Mammary epithelial cell (primary cell): Measurements from ENCODE around the gene RBM20.

Experiments
- EZH2 ChIP-seq: IDR thresholded peaks from 2 replicates; pipeline ENCODE4 v1.6.1; 2012; ENCODE audit warnings: low read length, inconsistent platforms, borderline replicate concordance
- TF ChIP-seq, protein P1 (sequence below), 2 donors: IDR thresholded peaks in 1 of 2; conservative IDR thresholded peaks in 1 of 2; 2 replicates each; pipeline ENCODE4 v1.5.1; 2011 to 2012; ENCODE audit warnings: inconsistent platforms in 2 of 2, low read length in 2 of 2, mild to moderate bottlenecking in 2 of 2, control low read depth in 1 of 2, low read depth in 1 of 2; ENCODE audit not compliant: insufficient read depth in 1 of 2; ENCODE audit errors: extremely low read depth in 1 of 2

DNA sequence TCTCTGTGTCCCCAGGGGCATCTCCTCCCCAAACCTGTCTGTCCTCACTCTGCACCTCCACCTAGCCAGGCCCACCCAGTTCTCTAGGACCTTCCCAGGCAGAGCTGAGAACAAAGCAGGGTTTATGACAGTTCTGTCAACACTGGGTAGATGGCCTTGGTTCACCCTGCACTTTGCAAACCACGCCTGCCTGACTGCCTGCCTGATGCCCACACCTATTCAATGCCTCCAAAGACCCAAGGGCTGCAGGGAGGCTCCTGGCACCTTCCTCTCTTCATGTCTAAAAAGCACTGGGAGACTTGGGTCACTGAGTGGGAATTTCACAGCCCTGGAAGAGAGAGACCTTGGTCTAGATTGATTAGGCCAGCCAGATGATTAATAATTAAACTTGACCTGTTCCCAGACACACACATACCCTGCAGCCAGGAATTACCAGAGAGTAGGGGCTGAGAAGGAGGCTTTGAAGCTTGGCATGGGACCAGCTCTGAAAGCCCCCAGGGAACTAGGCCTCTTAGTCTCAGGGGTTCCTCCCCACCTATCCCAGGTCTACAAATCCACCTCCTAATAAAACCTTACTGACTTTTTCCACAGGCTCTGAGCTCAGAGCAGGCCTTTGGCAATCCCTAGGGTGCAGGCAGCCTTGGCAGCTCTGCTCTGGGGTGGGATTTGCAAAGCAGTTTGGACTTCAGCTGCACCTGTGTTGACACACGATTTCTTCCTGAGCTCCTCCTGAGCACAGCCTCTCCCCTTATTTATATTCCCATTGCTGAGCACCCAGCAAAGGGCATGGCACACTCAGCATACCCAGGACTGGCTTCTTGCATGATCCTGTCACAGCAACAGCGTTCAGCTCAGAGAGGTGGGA, 201.9 kb downstream of the RBM20 start:
- TF ChIP-seq, protein P1, sequence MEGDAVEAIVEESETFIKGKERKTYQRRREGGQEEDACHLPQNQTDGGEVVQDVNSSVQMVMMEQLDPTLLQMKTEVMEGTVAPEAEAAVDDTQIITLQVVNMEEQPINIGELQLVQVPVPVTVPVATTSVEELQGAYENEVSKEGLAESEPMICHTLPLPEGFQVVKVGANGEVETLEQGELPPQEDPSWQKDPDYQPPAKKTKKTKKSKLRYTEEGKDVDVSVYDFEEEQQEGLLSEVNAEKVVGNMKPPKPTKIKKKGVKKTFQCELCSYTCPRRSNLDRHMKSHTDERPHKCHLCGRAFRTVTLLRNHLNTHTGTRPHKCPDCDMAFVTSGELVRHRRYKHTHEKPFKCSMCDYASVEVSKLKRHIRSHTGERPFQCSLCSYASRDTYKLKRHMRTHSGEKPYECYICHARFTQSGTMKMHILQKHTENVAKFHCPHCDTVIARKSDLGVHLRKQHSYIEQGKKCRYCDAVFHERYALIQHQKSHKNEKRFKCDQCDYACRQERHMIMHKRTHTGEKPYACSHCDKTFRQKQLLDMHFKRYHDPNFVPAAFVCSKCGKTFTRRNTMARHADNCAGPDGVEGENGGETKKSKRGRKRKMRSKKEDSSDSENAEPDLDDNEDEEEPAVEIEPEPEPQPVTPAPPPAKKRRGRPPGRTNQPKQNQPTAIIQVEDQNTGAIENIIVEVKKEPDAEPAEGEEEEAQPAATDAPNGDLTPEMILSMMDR (conservative IDR thresholded peaks at IDR 0.05 in 1 of 2, IDR thresholded peaks at IDR 0.05 in 1 of 2; ENCODE audit: extremely low read depth in 1 of 2, insufficient read depth in 1 of 2, low read depth in 1 of 2, low read length in 2 of 2): no peak
- no peak for TF ChIP-seq EZH2
